GM12878 (cell line): ENCODE results near the gene GAREM1. TPM values are rescaled to one million over a fixed set of nuclear protein-coding genes. Genes with fewer than 3 reads are reported as not detected.

Source experiments
- ATAC-seq: fragments of 200-7000 bp; cut with Tn5 transposase; 3 replicates; pipeline ENCODE4 v1.9.1; 2020; ENCODE audit warnings: mild to moderate bottlenecking, moderate library complexity
- BruUV-seq: library from RNA; stranded (reverse); fragments of 400-500 nt; replicated peaks from 2 replicates; lab custom pipeline; 2021; lab: Mats Ljungman, UMichigan
- CTCF ChIA-PET: fragments of 300-600 bp; sonication (Branson Sonifier 250); formaldehyde crosslinking; extraction: SDS; loops from one replicate; lab custom pipeline; 2021; ENCODE audit warnings: inconsistent platforms; lab: Yijun Ruan, JAX
- POLR2A ChIA-PET: fragments of 350-600 bp; formaldehyde crosslinking; extraction: SDS; loops from one replicate; lab custom pipeline; 2021; ENCODE audit warnings: inconsistent platforms; lab: Charles Lee
- RAD21 ChIA-PET: fragments of 300-600 bp; sonication (Branson Sonifier 250); formaldehyde crosslinking; loops from one replicate; lab custom pipeline; 2023; ENCODE audit warnings: antibody characterized with exemption; ENCODE audit not compliant: unreplicated experiment; lab: Charles Lee
- SMC1A ChIA-PET: fragments of 300-600 bp; sonication (Branson Sonifier 250); formaldehyde crosslinking; loops from one replicate; lab custom pipeline; 2023; ENCODE audit not compliant: unreplicated experiment, uncharacterized antibody; lab: Charles Lee
- DNase-seq: peaks from one replicate; pipeline ENCODE4 v3.0.0-alpha.2; 2011; ENCODE audit warnings: low read depth, low spot score
- FAIRE-seq: peaks from 3 replicates; lab custom pipeline; 2011; peaks lifted over from hg19 to GRCh38; lab: Jason Lieb, UNC
- H2AFZ ChIP-seq: 2 replicates; pipeline ENCODE4 v1.6.0; 2011; ENCODE audit warnings: low read depth, low read length, control low read depth; ENCODE audit not compliant: control insufficient read depth
- H3K27ac ChIP-seq: 2 replicates; pipeline ENCODE4 v1.5.1; 2011; ENCODE audit warnings: control low read depth; ENCODE audit not compliant: control insufficient read depth, insufficient read depth
- H3K27me3 ChIP-seq, 2 experiments: replicated peaks in 1 of 2; 2 replicates each; pipeline versions ENCODE4 v1.6.0 to v1.6.1; 2011; ENCODE audit warnings: low read length in 1 of 2; ENCODE audit not compliant: control insufficient read depth in 2 of 2, insufficient read depth in 2 of 2
- H3K36me3 ChIP-seq, 2 experiments: 2 replicates each; pipeline ENCODE4 v1.5.1; 2011; ENCODE audit warnings: low read length in 1 of 2; ENCODE audit not compliant: control insufficient read depth in 2 of 2, insufficient read depth in 2 of 2
- H3K4me1 ChIP-seq: 2 replicates; pipeline ENCODE4 v1.6.1; 2011; ENCODE audit warnings: mild to moderate bottlenecking, low read length, moderate library complexity, mixed read lengths; ENCODE audit not compliant: control insufficient read depth, insufficient read depth
- H3K4me2 ChIP-seq: 2 replicates; pipeline ENCODE4 v1.6.0; 2011; ENCODE audit warnings: control low read depth; ENCODE audit not compliant: control insufficient read depth, insufficient read depth
- H3K4me3 ChIP-seq: fragments of 200-600 bp; sonication (generic); 2 replicates; pipeline ENCODE4 v1.5.1; 2016
- H3K79me2 ChIP-seq: 2 replicates; pipeline ENCODE4 v1.6.0; 2011; ENCODE audit warnings: low read length; ENCODE audit not compliant: control insufficient read depth, insufficient read depth
- H3K9ac ChIP-seq: 2 replicates; pipeline ENCODE4 v1.8.0; 2011; ENCODE audit warnings: low read length, control low read depth, mixed read lengths; ENCODE audit not compliant: control insufficient read depth, insufficient read depth
- H3K9me3 ChIP-seq: replicated peaks from 3 replicates; pipeline ENCODE4 v1.5.1; 2011; ENCODE audit warnings: mild to moderate bottlenecking, low read length; ENCODE audit not compliant: control insufficient read depth, insufficient read depth
- H4K20me1 ChIP-seq: 2 replicates; pipeline ENCODE4 v1.6.0; 2011; ENCODE audit not compliant: control insufficient read depth, insufficient read depth
- BCL11A ChIP-seq: IDR thresholded peaks from 2 replicates; pipeline ENCODE4 v1.6.1; 2011; ENCODE audit warnings: low read depth, low read length
- CEBPZ ChIP-seq: fragments of 150-350 bp; IDR thresholded peaks from 2 replicates; pipeline ENCODE4 v1.6.1; 2016; ENCODE audit warnings: low read depth, low read length
- CREB1 ChIP-seq: IDR thresholded peaks from 2 replicates; pipeline ENCODE4 v1.6.1; 2012; ENCODE audit warnings: low read depth, mild to moderate bottlenecking, inconsistent platforms
- EP300 ChIP-seq, 2 experiments: fragments of 150-350 bp in 1 of 2; IDR thresholded peaks; 2 replicates each; pipeline ENCODE4 v1.6.1; 2011 to 2012; ENCODE audit warnings: low read depth in 2 of 2, low read length in 2 of 2, borderline replicate concordance in 1 of 2, improper control_type of control experiment in 1 of 2, inconsistent platforms in 1 of 2; ENCODE audit not compliant: control insufficient read depth in 1 of 2
- ETV6 ChIP-seq, 2 experiments: fragments of 450-650 bp in 1 of 2; IDR thresholded peaks in 1 of 2; conservative IDR thresholded peaks in 1 of 2; 2 replicates each; pipeline ENCODE4 v1.6.1; 2014; ENCODE audit warnings: antibody characterized with exemption in 1 of 2, borderline replicate concordance in 1 of 2, low read depth in 1 of 2, mild to moderate bottlenecking in 1 of 2, moderate library complexity in 1 of 2
- IKZF2 ChIP-seq, 2 experiments: fragments of 450-650 bp; IDR thresholded peaks; 2 replicates each; pipeline ENCODE4 v1.6.1; 2017; ENCODE audit warnings: mild to moderate bottlenecking in 2 of 2, moderate library complexity in 2 of 2
- MEF2A ChIP-seq: IDR thresholded peaks from 2 replicates; pipeline ENCODE4 v1.6.1; 2011; ENCODE audit warnings: low read depth, mild to moderate bottlenecking, low read length, moderate library complexity; ENCODE audit not compliant: insufficient read depth
- MLLT1 ChIP-seq: fragments of 450-650 bp; IDR thresholded peaks from 2 replicates; pipeline ENCODE4 v1.6.1; 2016; ENCODE audit warnings: mild to moderate bottlenecking
- MTA3 ChIP-seq: IDR thresholded peaks from 2 replicates; pipeline ENCODE4 v1.6.1; 2012; ENCODE audit warnings: low read length, inconsistent platforms, borderline replicate concordance
- NFIC ChIP-seq: IDR thresholded peaks from 2 replicates; pipeline ENCODE4 v1.6.1; 2012; ENCODE audit warnings: low read depth, mild to moderate bottlenecking, inconsistent platforms, low read length, moderate library complexity
- PAX5 ChIP-seq: IDR thresholded peaks from 2 replicates; pipeline ENCODE4 v1.6.1; 2011; ENCODE audit warnings: low read depth, low read length, borderline replicate concordance
- PKNOX1 ChIP-seq: fragments of 450-650 bp; IDR thresholded peaks from 2 replicates; pipeline ENCODE4 v1.6.1; 2016; ENCODE audit warnings: mild to moderate bottlenecking
- SKIL ChIP-seq: fragments of 450-650 bp; IDR thresholded peaks from 2 replicates; pipeline ENCODE4 v1.6.1; 2017; ENCODE audit warnings: mild to moderate bottlenecking, low read depth, inconsistent platforms; ENCODE audit not compliant: poor library complexity, severe bottlenecking
- SP1 ChIP-seq: IDR thresholded peaks from one replicate; pipeline ENCODE4 v1.6.1; 2011; ENCODE audit warnings: low read depth, low read length
- ZZZ3 ChIP-seq: IDR thresholded peaks from 2 replicates; pipeline ENCODE4 v1.6.1; 2011; ENCODE audit warnings: low read depth; ENCODE audit not compliant: control insufficient read depth, insufficient read length
- WGBS: methylation state at CpG from one replicate; pipeline ENCODE4 v1.1.6; 2016; ENCODE audit warnings: low lambda C conversion rate; ENCODE audit not compliant: insufficient replicate concordance, insufficient coverage; ENCODE audit errors: missing lambda C conversion rate; 5-methylcytosine and 5-hydroxymethylcytosine counted together
- in situ Hi-C: fragments of 300-500 bp; cut with MboI; formaldehyde crosslinking; loops from 9 replicates; pipeline ENCODE4 v1.14.3; 2018; ENCODE audit warnings: mixed read lengths
- intact Hi-C: fragments of 100-400 bp; cut with micrococcal nuclease; formaldehyde crosslinking; loops from one replicate; pipeline ENCODE4 v1.14.2; 2022; ENCODE audit not compliant: unreplicated experiment
- polyA plus RNA-seq, 11 experiments: library from polyadenylated mRNA; depleted of rRNA in 4 of 11; unstranded in 6 of 11; stranded (reverse) in 5 of 11; fragments of >200 nt; fragmentation: Nextera tagmentation in 4 of 11; fragmentation: Illumina TruSeq in 1 of 11; extraction: Ambion mirVana in 4 of 11; extraction: Trizol in 1 of 11; gene quantifications; 1 replicate in 1 of 11; 2 replicates in 10 of 11; pipeline versions ENCODE4 v1.2.1 to v1.2.3, GENCODE V29; 2011 to 2016; ENCODE audit warnings: inconsistent platforms in 2 of 11, missing spikeins in 2 of 11, low read depth in 1 of 11
- total RNA-seq, 4 experiments: library from RNA; depleted of rRNA in 3 of 4; stranded (reverse); fragments of >200 nt in 3 of 4; fragmentation: Illumina TruSeq in 1 of 4; extraction: Trizol in 1 of 4; gene quantifications; 2 replicates each; pipeline versions ENCODE4 v1.2.1 to v1.2.3, GENCODE V29; 2013 to 2021

The GAREM1 gene
- total and polyA plus RNA-seq, 10 of the 15 experiments (the other 5 are each of a cell fraction or from before 2014, with no cell fraction given): 0.05 to 0.29 (median 0.05) TPM; not detected in 7

- no peak for TF ChIP-seq CEBPZ
- TF ChIP-seq PKNOX1: no peak
- TF ChIP-seq MEF2A: no peak
- no peak for TF ChIP-seq MLLT1
Observed at GRCh38 chr18:32319084-32319483, 151.6 kb downstream of the GAREM1 start (continued).

- H3K27ac ChIP-seq: no peak overlapping the region
- no TSS peak for BruUV-seq
- no peaks in the 10 kb centered on the region for H3K36me3 ChIP-seq
- ChIA-PET POLR2A (no interaction called here), RAD21 (no interaction called here), SMC1A (no interaction called here), CTCF (no interaction called here)
- in situ Hi-C loops: no loop called here
- no peak overlapping the region for H3K4me2 ChIP-seq
- no peaks in the 10 kb centered on the region for H3K9me3 ChIP-seq
- no peak overlapping the region for H3K4me3 ChIP-seq
- intact Hi-C loops: no loop called here
- WGBS: 67% methylated on average over 4 of the region's 4 CpGs
- DNase-seq (no peak), ATAC-seq (no peak), FAIRE-seq (no peak)
- H3K9ac ChIP-seq: no peak overlapping the region
- H4K20me1 ChIP-seq: no peaks in the 10 kb centered on the region
- no peak overlapping the region for H2AFZ ChIP-seq
- H3K4me1 ChIP-seq: no peaks in the 10 kb centered on the region
- H3K27me3 ChIP-seq: peaks cover 0 to 2% of the 10 kb centered on the region in 2 experiments; a peak in 1 of 4 replicates
- TF ChIP-seq ZZZ3 (no peak), MTA3 (no peak), ETV6 (conservative IDR thresholded peaks at IDR 0.05 in 1 of 2, IDR thresholded peaks at IDR 0.05 in 1 of 2; ENCODE audit: borderline replicate concordance in 1 of 2, low read depth in 1 of 2) (no peak), SKIL (no peak), CREB1 (no peak), IKZF2 (IDR thresholded peaks at IDR 0.05) (no peak), NFIC (no peak), PAX5 (no peak), SP1 (no peak), EP300 (IDR thresholded peaks at IDR 0.05; ENCODE audit: borderline replicate concordance in 1 of 2, control insufficient read depth in 1 of 2, low read depth in 2 of 2, low read length in 2 of 2) (no peak), BCL11A (no peak)
- no peaks in the 10 kb centered on the region for H3K79me2 ChIP-seq
Observed at GRCh38 chr18:32318581-32318980, 152.1 kb downstream of the GAREM1 start.
